ENCODE measurements around the gene MON1B.
"Not testable (repeated sequence)": the region's sequence is repeated elsewhere in the genome, so short reads cannot be mapped to it uniquely, and the experiment has no call there.

Gene MON1B

GRCh38 chr16:77190478-77191258 lies at the start of gene MON1B:
MON1B (plus strand) TSS chr16:77191190; CDS start chr16:77191486, 296 bp downstream.
- DNase-seq: peak; percentile 93

- DNase-seq: no peak
These were observed 47.6 kb upstream of the MON1B start for GRCh38 chr16:77143364-77143763.

DNA sequence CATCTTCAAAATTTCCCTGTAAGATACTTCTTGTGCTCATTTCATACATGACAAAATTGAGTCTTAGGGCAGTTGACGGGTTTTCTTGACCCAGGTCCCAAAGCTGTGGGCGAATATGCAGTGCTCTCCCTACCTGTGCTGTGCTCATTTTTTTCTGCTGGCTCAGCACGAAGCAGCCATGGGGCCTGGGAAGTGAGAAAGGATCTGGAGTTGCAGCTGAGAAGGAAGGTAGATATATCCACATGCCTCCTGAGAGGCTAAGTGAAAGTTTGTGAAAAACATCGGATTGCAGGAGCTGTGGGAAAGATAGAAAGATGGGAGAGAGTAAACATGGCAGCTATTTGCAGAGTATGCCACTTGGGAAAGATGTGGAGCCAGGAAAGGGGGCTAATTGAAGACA lies 42.9 kb upstream of the MON1B start:
- DNase-seq: no peak

DNA sequence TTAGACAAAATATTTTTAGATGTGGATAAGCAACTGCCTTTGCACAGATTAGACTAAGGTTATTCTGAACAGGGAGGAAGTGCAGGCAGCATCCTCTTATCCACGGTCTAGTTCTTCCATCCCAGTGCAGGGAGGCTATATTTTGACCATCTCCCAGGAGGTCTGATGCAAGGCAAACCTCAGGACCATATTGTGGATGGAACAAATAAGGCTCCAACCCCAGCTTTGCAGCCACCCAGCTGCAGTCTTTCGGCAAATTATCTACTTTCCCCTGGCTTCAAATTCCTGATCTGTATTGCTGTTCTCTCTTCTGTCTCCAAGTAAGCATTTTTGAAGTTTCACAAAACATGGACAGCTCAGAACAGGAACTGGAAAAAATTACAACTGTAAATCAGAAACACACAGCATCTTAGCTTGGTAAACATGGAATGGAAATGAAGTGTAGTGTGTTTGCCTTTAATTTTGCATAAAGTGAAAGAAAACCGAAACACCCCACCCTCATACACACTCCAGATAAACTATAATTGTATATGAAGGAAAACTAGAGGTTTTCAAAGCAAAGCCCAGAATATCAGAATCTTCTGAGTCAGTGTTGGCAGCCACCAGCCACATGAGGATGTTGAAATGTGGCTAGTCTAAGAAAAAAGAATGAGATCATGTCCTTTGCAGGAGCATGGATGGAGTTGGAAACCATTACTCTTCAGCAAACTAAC lies 33.5 kb upstream of the MON1B start:
- no peak for DNase-seq

- DNase-seq: no peak
These were observed 32.7 kb upstream of the MON1B start for GRCh38 chr16:77158293-77158692.

DNA sequence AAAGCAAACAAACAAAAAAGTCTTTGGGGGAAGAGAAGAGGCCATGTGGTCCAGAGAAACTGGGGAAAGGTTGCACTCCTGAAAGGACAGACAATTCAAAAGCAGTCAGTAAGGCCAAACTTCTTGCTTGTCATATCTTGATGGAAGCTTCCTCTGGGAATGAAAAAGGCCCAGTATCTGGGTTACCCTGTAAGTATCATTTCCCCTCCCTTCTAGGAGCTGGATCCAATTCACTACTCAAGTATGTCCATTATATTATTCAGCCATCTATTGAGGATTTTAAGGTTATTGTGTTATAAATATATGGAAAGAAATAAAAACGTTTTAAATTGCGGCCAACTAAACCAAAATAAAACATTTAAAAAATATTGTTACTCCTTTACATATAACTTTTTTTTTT lies 26.0 kb upstream of the MON1B start:
- no peak for DNase-seq

GRCh38 chr16:77165536-77166236 lies 25.3 kb upstream of the MON1B start:
- not testable (repeated sequence) for DNase-seq

- no peak for DNase-seq
These were observed 24.3 kb upstream of the MON1B start for GRCh38 chr16:77166726-77167125.

- DNase-seq: no peak
These were observed 22.1 kb upstream of the MON1B start for GRCh38 chr16:77168901-77169300.

- DNase-seq: peak; percentile 16
These were observed 21.2 kb upstream of the MON1B start for GRCh38 chr16:77169650-77170236.

DNA sequence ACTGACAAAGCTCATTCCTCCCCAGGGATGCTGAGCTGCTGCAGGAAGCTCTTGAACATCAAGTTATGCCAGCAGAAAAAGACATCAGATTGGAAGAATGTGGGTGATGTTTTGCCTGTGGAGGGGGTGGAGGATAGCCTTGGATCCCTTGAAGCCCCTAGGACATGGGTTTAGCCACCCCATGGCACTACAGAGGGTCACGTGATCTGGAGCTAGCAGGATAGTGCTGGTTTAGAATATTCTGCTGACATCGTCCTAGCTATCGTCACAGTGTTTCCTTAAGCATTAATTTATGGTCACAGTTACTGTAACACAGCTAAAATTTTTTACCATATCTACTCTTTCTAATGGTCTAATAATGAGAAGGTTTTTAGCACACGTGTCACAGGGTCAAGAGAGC lies 20.2 kb upstream of the MON1B start:
- DNase-seq: no peak

- no peak for DNase-seq
These were observed 19.0 kb upstream of the MON1B start for GRCh38 chr16:77171745-77172635.

- DNase-seq: no peak
These were observed 18.0 kb upstream of the MON1B start for GRCh38 chr16:77172951-77173350.

DNA sequence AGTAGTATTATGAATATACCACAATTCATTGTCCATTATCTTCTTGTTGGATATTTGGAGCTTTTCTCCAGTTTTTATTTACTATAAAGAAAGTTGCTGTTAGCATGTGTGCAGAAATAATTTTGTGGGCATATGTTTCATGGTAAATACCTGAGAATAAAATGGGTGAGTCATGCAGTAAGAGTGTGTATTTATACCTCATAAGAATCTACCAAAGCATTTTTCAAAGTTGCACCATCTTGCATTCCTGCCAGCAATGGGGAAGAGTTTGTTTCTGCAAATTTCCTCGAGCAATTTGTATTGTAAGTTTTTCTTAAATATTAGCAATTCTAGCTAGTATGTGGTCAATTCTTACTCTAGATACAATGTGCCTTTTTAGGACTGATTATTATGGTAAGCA lies 7.9 kb upstream of the MON1B start:
- DNase-seq: no peak

DNA sequence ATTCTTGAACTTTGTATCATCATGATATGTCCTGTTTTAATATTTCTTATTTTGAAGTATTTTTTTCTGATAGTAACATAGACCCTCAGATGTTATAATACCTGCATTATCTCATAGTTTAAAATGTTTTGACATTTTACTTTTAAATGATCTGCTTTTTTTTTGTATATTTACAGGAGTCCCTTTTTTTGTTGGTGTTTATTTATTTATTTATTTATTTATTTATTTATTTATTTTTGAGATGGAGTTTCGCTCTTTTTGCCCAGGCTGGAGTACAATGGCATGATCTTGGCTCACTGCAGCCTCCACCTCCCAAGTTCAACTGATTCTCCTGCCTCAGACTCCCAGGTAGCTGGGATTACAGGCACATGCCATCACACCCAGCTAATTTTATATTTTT lies 4.7 kb upstream of the MON1B start:
- DNase-seq: not testable (repeated sequence)

GRCh38 chr16:77190190-77190477 lies 856 bp upstream of the MON1B start:
- DNase-seq: no peak

GRCh38 chr16:77191259-77191969 lies 424 bp downstream of the MON1B start:
- DNase-seq: peak; percentile 31

DNA sequence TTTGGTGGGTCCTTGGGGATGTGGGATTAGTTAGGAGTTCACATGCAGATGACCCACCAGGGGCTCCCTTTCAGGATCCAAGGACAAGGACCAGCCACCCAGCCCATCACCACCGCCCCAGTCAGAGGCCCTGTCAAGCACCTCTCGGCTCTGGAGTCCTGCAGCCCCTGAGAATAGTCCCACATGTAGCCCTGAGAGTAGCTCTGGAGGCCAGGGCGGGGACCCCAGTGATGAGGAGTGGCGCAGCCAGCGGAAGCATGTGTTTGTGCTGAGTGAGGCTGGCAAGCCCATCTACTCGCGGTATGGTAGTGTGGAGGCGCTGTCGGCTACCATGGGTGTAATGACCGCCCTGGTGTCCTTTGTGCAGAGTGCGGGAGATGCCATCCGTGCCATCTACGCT lies 2.4 kb downstream of the MON1B start:
- no peak for DNase-seq

DNA sequence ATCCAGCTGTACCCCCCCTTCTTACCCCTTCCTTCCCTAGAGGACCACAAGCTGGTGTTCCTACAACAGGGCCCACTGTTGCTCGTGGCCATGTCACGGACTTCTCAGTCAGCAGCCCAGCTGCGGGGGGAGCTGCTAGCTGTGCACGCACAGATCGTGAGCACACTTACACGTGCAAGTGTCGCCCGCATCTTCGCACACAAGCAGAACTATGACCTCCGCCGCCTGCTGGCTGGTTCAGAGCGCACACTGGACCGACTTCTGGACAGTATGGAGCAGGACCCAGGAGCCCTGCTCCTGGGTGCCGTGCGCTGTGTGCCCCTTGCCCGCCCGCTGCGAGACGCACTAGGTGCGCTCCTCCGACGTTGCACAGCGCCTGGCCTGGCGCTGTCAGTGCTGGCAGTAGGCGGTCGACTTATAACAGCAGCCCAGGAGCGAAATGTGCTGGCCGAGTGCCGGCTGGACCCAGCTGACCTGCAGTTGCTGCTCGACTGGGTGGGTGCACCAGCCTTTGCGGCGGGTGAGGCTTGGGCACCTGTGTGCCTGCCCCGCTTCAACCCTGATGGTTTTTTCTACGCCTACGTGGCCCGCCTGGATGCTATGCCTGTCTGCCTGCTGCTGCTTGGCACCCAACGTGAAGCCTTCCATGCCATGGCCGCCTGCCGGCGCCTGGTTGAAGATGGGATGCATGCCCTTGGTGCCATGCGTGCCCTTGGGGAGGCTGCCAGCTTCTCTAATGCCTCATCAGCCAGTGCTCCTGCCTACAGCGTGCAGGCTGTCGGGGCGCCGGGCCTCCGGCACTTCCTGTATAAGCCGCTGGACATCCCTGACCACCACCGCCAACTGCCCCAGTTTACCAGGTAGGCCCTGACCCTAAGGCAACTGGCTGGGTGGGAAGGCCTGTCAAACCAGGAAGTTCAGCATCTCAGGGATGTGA lies 3.6 kb downstream of the MON1B start:
- no peak for DNase-seq

- DNase-seq: no peak
These were observed 4.4 kb downstream of the MON1B start for GRCh38 chr16:77195411-77195810.

DNA sequence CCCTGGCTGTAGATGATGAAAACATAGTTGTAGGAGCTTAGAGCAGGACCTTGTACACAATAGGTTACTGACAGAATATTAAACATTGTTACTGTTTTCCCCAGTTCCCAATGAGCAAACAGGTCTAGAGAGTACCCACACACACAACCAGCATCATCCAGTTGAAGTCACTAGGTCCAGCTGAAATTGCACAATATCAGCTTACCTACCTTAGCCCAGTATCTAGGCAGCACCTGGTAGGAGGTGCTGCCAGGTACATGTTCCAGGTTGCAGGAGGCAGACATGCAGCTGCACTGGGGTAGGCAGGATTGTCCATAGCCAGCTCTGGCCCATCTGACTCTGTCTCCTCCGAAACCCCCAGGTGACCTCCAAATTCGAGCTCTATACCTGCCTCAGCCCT lies 6.8 kb downstream of the MON1B start:
- DNase-seq: no peak
